Measurements from ENCODE around the gene RFX4.

DNA sequence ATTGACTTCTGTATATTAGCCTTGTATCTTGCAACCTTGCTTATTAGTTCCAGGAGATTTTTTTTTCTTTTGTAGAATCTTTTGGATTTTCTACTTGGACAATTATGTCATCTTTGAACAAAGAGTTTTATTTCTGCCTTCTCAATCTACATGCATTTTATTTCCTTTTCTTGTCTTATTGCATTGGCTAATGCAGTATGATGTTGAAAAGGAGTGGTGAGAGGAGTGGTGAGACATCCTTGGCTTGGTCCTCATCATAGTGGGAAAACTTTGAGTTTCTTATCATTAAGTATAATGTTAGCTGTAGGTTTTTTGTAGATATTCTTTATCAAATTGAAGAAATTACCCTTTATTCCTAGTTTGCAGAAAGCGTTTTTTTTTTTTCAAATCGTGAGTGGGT, 80.6 kb downstream of the RFX4 start:
- TF ChIP-seq, protein P1, sequence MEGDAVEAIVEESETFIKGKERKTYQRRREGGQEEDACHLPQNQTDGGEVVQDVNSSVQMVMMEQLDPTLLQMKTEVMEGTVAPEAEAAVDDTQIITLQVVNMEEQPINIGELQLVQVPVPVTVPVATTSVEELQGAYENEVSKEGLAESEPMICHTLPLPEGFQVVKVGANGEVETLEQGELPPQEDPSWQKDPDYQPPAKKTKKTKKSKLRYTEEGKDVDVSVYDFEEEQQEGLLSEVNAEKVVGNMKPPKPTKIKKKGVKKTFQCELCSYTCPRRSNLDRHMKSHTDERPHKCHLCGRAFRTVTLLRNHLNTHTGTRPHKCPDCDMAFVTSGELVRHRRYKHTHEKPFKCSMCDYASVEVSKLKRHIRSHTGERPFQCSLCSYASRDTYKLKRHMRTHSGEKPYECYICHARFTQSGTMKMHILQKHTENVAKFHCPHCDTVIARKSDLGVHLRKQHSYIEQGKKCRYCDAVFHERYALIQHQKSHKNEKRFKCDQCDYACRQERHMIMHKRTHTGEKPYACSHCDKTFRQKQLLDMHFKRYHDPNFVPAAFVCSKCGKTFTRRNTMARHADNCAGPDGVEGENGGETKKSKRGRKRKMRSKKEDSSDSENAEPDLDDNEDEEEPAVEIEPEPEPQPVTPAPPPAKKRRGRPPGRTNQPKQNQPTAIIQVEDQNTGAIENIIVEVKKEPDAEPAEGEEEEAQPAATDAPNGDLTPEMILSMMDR (IDR thresholded peaks at IDR 0.05 in 2 of 3, conservative IDR thresholded peaks at IDR 0.05 in 1 of 3; ENCODE audit: insufficient read depth in 2 of 3, low read depth in 1 of 3, low read length in 3 of 3), result no peak
- TF ChIP-seq REST (IDR thresholded peaks at IDR 0.05; ENCODE audit: borderline replicate concordance) (no peak), REST (CRISPR knock-in tag; IDR thresholded peaks at IDR 0.05; ENCODE audit: low read depth) (no peak)
